ENCODE data around the gene PCDHB6.
"Not testable (repeated sequence)": the region's sequence is repeated elsewhere in the genome, so short reads cannot be mapped to it uniquely, and the experiment has no call there.

PCDHB6 gene

DNA sequence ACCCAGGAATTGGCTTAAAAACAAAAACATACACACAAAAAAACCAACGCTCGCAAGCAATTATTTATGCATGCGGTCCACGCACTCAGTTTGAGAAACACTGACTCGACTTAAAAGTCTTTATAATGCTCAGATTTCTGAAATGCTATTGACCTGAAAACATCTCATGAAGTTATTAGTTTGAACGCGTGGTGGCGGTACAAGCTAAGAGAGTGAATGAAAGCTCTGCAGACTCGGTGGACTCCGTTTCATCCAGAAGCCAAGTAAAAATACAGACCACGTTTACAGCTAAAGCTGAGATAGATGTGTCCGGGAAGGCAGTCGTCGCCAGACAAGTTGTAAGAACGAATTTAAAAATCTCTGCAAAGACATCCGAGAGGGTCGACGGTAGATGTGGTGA lies at the start of gene PCDHB6:
PCDHB6 (plus strand) TSS at position 246 of the 400 bp plus-strand sequence. CDS start 201 bp downstream, outside the sequence.
- no peaks in the 10 kb centered on the region for H3K36me3 ChIP-seq
- H3K9me3 ChIP-seq: peaks cover 2 to 73% (median 53%) of the 10 kb centered on the region in 3 donors
- intact Hi-C loops (cut with DNase I; ENCODE audit: low total_unique reads): no loop called here
- DNase-seq: no peak
- no peak within 1 kb of the TSS for H3K27ac ChIP-seq
- TF ChIP-seq CTCF (IDR thresholded peaks at IDR 0.05): peak; percentile 10 to 15
- no peaks in the 10 kb centered on the region for H3K27me3 ChIP-seq
- peak within 1 kb of the TSS; percentile 1 to 26 for H3K4me3 ChIP-seq
- no peaks in the 10 kb centered on the region for H3K4me1 ChIP-seq

GRCh38 chr5:141100243-141100805 lies 49.5 kb upstream of the PCDHB6 start, which contains the start of gene PCDHB3:
Gene PCDHB3 (plus strand): TSS chr5:141100473. CDS start chr5:141100650, 177 bp downstream.
- peak in 1 of 2 experiments; percentile 8 for TF ChIP-seq CTCF (IDR thresholded peaks at IDR 0.05)
- no peak for DNase-seq

DNA sequence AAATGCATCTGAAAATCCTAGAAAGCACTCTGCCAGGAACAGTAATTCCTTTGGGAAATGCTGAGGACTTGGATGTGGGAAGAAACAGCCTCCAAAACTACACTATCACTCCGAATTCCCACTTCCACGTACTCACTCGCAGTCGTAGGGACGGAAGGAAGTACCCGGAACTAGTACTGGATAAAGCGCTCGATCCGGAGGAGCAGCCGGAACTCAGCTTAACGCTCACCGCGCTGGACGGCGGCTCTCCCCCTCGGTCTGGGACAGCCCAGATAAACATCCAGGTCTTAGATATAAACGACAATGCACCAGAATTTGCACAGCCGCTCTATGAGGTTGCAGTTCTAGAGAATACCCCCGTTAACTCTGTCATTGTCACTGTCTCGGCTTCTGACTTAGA lies 48.8 kb upstream of the PCDHB6 start:
- H3K27ac ChIP-seq: no peak overlapping the region
- intact Hi-C loops (cut with DNase I; ENCODE audit: low total_unique reads): no loop called here
- DNase-seq: no peak
- no peak for TF ChIP-seq CTCF (IDR thresholded peaks at IDR 0.05)
- H3K4me1 ChIP-seq: no peaks in the 10 kb centered on the region
- no peaks in the 10 kb centered on the region for H3K36me3 ChIP-seq
- H3K9me3 ChIP-seq: peaks cover 6 to 66% (median 46%) of the 10 kb centered on the region in 3 donors
- H3K27me3 ChIP-seq: no peaks in the 10 kb centered on the region
- H3K4me3 ChIP-seq: peak overlapping the region in 1 of 2 donors; percentile 18

More at GRCh38 chr5:141100243-141100805, 49.5 kb upstream of the PCDHB6 start, which contains the start of gene PCDHB3:
- Histone ChIP-seq H3K27ac (no peak within 1 kb of the TSS), H3K4me3 (peak within 1 kb of the TSS in 1 of 2 donors; percentile 18), H3K36me3 (no peaks in the 10 kb centered on the region), H3K9me3 (peaks cover 6 to 68% (median 53%) of the 10 kb centered on the region in 3 donors), H3K27me3 (no peaks in the 10 kb centered on the region), H3K4me1 (no peaks in the 10 kb centered on the region)
- intact Hi-C loops (cut with DNase I; ENCODE audit: low total_unique reads): no loop called here

GRCh38 chr5:141102070-141102469 lies 47.8 kb upstream of the PCDHB6 start:
- DNase-seq; H3K4me1 ChIP-seq; H3K27ac ChIP-seq; H3K36me3 ChIP-seq; intact Hi-C loops (cut with DNase I; ENCODE audit: low total_unique reads); H3K27me3 ChIP-seq; H3K4me3 ChIP-seq: not testable (repeated sequence)
- peaks cover 6 to 63% (median 43%) of the 10 kb centered on the region in 3 donors for H3K9me3 ChIP-seq

DNA sequence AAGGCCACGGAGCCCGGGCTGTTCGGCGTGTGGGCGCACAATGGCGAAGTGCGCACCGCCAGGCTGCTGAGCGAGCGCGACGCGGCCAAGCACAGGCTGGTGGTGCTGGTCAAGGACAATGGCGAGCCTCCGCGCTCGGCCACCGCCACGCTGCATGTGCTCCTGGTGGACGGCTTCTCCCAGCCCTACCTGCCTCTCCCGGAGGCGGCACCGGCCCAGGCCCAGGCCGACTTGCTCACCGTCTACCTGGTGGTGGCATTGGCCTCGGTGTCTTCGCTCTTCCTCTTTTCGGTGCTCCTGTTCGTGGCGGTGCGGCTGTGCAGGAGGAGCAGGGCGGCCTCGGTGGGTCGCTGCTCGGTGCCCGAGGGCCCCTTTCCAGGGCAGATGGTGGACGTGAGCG lies 47.4 kb upstream of the PCDHB6 start:
- H3K9me3 ChIP-seq: peaks cover 6 to 63% (median 43%) of the 10 kb centered on the region in 3 donors
- intact Hi-C loops (cut with DNase I; ENCODE audit: low total_unique reads); H3K36me3 ChIP-seq; DNase-seq; H3K27ac ChIP-seq; H3K4me1 ChIP-seq; H3K4me3 ChIP-seq; H3K27me3 ChIP-seq: not testable (repeated sequence)

DNA sequence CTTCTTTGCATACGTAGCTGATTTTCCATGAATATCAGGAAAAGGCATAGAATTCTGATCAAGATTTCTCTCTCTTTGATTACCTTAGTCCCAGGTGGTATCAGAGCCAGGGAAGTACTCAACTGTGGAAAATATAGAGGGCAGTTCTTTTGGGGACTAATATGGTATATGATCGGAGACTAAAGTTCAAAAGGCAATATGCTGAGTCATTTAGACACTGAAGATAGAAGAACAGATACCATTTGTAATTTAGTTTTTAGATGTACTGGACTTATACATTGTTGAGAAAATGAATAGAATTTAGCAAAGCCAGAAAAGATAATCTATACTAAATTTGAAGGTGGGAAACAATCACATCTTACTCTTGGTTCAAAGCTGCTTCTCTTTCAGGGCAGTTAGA lies 44.5 kb upstream of the PCDHB6 start:
- TF ChIP-seq CTCF (IDR thresholded peaks at IDR 0.05): no peak
- Histone ChIP-seq H3K27ac (no peak overlapping the region), H3K9me3 (peaks cover 2 to 47% (median 42%) of the 10 kb centered on the region in 3 donors), H3K4me3 (no peak overlapping the region), H3K27me3 (no peaks in the 10 kb centered on the region), H3K4me1 (no peaks in the 10 kb centered on the region), H3K36me3 (no peaks in the 10 kb centered on the region)
- DNase-seq: no peak
- intact Hi-C loops (cut with DNase I; ENCODE audit: low total_unique reads): no loop called here

All from tibial artery (tissue), 4 donors.